ENCODE results near the gene NFKBIE.
"Not testable (repeated sequence)": the region's sequence is repeated elsewhere in the genome, so short reads cannot be mapped to it uniquely, and the experiment has no call there.

Gene NFKBIE, protein sequence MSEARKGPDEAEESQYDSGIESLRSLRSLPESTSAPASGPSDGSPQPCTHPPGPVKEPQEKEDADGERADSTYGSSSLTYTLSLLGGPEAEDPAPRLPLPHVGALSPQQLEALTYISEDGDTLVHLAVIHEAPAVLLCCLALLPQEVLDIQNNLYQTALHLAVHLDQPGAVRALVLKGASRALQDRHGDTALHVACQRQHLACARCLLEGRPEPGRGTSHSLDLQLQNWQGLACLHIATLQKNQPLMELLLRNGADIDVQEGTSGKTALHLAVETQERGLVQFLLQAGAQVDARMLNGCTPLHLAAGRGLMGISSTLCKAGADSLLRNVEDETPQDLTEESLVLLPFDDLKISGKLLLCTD

GRCh38 chr6:44265007-44265721 lies at the start of gene NFKBIE:
NFKBIE (minus strand) TSS chr6:44265551; CDS start chr6:44265346, 205 bp downstream.
- peak; percentile 61 for DNase-seq

DNA sequence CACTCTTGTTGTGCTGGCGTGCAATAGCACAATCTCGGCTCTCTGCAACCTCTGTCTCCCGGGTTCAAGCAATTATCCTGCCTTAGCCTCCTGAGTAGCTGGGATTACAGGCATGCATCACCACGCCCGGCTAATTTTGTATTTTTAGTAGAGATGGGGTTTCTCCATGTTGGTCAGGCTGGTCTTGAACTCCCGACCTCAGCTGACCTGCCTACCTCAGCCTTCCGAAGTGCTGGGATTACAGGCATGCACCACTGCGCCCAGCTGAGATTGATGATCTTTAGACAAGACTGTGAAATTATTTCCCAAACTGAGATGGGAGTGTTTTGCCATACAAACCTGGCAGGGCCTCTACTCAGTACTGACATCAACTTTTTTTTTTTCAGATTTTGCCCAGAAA lies 49.3 kb upstream of the NFKBIE start:
- not testable (repeated sequence) for DNase-seq

GRCh38 chr6:44312901-44313788 lies 47.8 kb upstream of the NFKBIE start, which contains the start of gene AARS2:
AARS2 (minus strand) TSS chr6:44313347; CDS start chr6:44313323, 24 bp downstream.
- peak; percentile 69 for DNase-seq

- DNase-seq = no peak
Measured at GRCh38 chr6:44311767-44312166, 46.4 kb upstream of the NFKBIE start.

DNA sequence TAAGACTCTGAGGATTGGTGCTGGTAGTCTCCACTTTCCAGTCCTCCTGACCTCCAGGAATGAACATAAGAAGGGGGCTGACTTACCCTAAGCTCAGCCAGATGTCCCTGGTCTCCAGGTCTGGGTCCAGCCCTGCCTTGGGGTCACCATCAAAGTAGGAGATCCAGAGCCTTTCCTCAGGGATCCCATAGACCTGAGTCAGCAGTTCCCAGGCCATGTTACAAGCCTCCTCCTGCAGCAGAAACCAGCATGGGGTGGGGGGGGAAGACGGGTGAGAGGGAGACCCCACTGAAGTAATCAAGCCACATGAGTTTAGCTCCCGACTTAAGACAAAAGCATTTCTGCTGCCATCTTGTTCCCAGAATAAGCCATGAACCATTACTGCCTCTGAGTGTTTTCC lies 46.0 kb upstream of the NFKBIE start:
- DNase-seq = no peak

- DNase-seq = no peak
Measured at GRCh38 chr6:44310241-44310640, 44.9 kb upstream of the NFKBIE start.

DNA sequence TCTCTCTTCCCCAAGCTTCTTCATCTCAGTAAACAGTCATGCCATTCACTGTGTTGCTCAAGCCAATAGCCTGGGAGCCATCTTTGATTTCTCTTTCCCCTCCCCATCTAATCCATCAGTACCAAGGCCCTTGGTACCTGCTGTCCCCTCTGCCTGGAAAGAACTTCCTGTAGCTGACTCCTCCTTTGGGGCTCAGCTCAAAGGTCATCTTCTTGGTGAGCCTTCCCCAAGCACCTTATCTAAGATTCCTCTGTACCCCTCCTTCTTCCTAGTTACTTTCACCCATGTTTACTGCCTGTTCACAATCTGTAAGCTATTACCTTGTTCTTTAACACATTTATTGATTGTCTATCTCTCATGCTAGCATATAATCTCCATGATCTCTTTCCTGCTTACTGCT lies 44.3 kb upstream of the NFKBIE start:
- no peak for DNase-seq

GRCh38 chr6:44309092-44309491 lies 43.7 kb upstream of the NFKBIE start:
- no peak for DNase-seq

DNA sequence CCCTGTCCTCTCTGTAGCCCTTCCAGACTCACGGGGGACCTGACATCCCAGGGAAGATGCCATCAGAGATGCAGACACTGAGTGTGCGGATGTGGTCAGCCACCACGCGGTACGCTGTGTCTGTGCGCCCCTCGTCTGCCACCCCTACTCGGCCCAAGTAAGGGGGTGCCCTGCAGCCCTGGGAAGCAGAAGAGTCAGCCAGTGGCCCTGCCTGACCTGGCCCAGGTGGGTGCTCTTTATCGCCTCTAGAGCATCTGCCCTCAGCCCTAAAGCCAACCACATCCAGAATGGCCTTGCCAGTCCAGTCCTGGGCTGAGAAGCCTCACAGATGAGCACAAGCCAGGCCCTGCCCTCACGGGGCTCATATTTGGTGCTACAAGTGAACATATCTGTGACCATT lies 41.9 kb upstream of the NFKBIE start:
- no peak for DNase-seq

GRCh38 chr6:44306710-44307109 lies 41.4 kb upstream of the NFKBIE start:
- DNase-seq = no peak

GRCh38 chr6:44305200-44305725 lies 39.9 kb upstream of the NFKBIE start:
- DNase-seq = no peak

- no peak for DNase-seq
Measured at GRCh38 chr6:44304282-44305199, 39.2 kb upstream of the NFKBIE start.

DNA sequence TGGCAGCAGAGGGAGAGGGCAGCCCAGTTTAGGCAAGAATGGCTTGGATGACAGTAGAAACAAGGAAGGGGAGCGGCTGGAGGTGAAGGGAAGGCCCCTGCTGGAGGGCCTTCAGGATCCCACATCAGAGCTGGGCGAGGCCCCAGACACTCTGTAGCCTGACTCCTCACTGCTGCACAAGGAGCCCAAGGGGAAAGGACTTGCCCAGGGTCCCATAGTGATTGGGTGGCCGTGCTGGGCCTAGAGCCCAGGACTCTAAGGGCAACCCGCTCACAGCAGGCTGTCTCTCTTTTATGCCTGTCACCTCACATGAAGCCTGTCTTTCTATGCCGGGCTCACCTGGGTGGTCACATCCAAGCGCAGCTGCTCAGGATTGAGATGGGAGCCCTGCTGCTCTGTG lies 38.5 kb upstream of the NFKBIE start:
- no peak for DNase-seq

DNA sequence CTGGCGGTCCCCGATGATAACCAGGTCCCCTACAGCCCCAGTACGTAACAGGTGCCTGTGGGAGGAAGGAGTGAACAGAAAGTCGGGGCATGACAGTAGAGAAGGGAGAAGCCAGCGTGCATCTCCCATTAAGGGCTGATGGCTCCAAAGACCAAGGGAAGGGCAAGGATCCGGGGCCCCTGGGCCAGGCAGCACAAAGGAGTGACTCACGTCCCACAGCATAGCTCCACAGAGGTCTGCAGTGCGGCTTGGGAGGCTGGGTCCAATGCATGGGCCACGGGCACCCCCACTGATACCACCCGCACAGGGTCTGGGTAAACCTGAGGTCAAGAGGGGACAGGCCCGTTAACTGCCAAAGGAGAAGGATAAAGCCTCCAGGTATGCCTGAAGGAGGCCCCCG lies 37.5 kb upstream of the NFKBIE start:
- no peak for DNase-seq

GRCh38 chr6:44301782-44302564 lies 36.6 kb upstream of the NFKBIE start:
- DNase-seq = no peak

- DNase-seq = no peak
Measured at GRCh38 chr6:44301106-44301505, 35.8 kb upstream of the NFKBIE start.

GRCh38 chr6:44300292-44300823 lies 35.0 kb upstream of the NFKBIE start:
- DNase-seq = no peak

DNA sequence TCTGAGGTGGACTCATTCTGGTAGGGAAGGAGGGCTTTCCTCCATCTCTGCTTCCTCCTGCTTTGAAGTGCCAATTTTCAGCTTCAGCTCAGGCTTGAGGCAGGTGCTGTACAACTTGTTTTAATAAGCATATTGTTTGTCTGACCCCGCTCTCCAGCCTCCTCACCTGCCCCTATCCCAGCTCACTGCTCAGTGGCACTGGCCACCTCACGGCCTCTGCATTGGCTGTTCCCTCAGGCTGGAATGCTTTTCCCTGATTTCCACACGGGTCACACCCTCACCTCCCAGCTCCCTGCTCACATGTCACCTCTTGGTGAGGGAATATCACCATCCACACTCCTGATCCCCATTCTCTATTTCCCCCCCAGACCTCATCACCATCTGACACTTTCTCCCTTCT lies 33.5 kb upstream of the NFKBIE start:
- no peak for DNase-seq

DNA sequence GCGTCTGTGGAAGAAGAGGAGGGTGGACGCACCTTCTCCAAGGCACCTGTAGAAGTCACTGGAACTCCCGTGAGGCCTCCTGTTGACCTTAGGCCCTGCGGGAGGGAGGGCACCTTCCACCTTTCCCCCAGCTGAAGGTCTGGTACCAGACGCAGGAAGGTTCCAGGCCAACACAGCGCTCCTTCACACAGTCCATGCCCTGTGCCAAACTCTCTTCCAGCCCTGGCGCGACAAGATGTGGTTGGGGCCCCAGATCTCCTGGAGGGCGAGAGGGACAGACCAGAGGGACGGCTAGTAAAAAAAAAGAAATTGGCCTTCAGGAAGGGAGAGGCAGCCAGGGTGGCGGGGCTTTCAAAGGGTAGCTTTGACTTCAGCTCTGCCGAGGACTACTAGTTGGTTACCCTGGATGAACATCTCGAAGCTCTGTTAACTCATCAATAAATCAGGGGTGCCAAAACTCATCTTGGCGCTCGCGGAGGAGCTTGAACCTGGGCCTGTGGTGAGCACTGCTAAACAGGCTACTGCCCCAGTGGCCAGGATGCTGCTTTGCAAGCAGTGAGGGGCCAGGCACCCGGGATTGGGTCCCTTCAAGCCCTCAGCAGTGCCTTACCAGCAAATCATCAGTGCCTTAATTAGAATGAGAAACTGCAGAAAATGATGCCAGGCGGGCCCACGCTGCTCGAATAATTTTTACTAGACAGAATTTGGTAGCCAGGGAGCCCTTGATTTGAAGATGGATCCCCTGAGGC lies 32.9 kb upstream of the NFKBIE start:
- no peak for DNase-seq
